Measurements from ENCODE around the gene GDA.

DNA sequence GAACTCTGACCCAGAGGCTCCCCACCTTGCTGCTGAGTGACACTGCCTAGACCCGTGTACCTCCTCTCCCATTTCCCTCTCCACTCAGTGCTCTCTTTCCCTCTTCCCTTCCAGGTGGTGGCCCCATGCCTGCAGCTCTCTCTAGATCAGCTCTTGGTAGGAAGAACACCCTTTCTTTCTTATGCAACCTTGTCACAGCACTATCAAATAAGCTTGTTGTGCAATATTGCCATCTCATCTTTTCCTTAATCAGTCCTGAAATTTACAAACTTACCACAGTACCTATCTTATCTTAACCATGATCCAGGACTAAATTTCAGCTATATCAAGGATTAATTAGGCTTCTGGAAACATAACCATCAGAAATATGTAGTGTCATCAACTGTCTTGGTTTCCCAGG, 127.2 kb downstream of the GDA start:
- TF ChIP-seq CTCF (IDR thresholded peaks at IDR 0.05; ENCODE audit: low read depth, low read length), result no peak
- no peak for TF ChIP-seq MAX (IDR thresholded peaks at IDR 0.05; ENCODE audit: low read depth, low read length)

Data from NB4 (cell line).